ENCODE measurements around the gene DICER1.

Gene DICER1

DNA sequence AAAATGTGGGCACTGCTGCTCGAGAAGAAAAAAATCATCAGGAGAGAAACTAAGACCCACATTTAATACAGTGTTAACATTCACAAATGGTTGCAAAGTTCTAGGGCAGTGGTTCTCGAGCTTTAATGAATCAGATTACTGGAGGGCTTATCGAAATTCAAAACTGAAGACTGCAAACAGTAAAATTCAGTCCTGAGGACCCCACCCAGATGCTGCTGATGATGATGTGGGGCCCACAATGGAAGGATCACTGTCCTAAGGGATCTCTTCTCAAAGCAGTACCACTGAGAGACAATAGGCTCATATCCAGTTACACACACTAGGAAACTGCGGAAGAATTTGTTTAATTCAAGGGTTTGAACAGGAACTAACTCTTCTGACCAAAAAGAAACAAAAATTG is 31.4 kb downstream of the DICER1 start:
- no peak for DNase-seq (ENCODE audit: low spot score)

DNA sequence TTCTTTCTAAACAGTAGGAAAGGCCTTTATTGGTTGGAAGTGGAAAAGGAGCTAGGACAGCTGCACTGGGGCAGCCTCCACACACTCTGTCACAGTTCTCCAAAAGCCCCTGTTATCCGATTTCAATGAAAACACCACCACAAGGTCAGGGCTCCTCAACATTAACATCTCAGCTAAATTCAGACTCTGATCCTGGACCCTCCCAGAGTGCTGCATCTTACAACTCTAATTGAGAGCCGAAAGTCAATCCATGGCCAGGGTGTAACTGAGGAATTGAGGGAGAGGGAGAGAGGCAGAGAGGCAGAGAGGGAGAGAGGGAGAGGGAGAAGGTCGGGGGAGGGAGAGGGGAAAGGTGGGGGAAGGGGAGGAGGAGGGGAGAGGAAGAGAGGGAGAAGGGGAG is 32.1 kb downstream of the DICER1 start:
- DNase-seq (ENCODE audit: low spot score) = no peak

DNA sequence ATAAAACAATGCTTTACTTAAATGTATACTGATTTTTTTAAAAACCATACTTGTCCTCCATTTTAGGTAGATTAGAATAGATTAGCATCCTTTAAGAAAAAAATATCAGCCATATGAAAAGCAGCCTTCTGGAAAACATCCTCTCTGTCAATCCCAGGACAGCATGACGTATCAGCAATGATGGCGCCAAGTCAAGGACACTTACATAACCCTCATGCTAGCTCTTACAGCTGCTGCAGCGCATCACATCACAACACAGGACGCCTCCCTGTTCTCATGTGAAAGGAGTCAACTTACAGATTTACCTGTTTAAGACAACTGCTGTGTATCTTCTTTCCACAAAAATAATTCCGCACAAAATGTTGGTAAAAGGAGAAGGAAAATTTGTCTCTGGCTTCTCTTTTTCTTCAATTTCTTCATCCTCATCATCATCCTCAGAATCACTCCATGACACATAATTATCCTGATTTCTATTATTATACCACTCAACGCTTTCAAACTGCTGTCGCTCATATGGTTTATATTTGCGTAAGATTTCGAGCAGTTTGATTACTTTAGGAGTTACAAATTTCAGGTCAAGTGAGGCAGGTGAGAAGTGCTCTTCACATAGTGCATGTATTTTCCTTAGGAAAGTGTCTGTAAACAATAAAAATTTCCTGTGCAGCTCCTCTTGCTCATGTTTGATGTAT is 33.3 kb downstream of the DICER1 start:
- DNase-seq (ENCODE audit: low spot score) = no peak

DNA sequence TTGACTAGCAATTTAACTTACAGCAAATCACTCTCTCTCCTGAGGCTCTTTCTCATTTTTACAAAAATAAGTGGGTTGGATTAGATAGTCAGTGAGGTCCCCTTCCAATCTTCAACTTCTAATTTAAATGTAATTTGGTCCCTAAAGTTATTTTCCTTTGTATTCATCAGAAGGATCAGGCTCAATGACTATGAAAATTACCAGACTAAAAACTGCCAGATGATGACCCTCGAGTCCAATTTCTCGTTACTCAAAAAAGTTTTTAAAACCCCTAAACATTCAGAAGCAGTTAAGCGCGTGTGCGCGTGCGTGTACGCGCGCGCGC is 34.7 kb downstream of the DICER1 start:
- no peak for DNase-seq (ENCODE audit: low spot score)

DNA sequence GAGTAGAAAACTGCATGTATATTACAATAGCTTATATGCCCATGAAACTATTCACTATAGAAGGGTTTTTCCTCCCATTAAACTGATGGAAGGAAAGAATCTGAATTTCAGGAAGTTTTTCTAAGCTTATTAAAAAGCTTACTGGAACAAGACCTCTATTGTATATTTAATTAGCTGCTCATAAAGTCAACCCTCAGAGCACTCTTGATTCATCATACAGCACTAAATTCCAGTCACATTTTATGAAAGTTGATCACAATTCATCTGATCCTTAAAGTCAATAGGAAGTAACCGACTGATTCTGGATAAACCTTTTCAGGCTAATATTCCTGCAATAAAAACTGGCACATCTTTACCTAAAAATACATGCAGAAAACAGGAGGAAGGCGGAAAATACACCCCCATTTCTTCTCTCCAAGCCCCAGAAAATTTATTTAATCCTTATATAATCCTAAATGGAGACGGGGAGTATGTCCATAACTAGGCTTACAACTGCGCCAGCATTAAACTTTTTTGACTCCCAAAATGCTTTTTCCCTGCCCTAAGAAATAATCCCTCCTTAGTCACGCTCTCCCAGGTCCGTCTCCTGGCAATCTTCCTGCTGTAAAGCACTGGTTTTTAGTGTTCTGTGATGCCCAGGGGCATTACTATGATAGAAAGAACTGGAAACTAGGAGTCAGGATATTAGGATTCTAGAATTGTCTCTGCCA is 35.3 kb downstream of the DICER1 start:
- DNase-seq (ENCODE audit: low spot score) = no peak

DNA sequence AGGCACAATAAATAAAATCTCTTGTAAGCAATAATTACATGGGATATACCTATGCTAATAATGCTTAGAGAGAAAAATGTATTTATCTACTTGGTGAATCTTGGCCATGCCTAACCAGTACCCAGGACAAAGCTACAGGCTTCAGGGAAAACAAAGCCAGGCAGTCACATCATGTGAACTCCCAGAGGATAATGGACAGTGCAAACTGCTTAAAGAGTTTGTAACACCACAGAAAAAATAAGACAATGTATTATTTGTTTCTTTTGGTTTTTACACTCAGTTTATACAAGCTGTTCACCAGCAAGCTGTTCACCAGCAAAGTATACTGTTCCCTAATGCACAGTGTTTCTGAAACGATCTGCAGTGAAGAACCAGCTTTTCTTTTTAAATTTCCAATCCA is 38.0 kb downstream of the DICER1 start:
- no peak for DNase-seq (ENCODE audit: low spot score)

DNA sequence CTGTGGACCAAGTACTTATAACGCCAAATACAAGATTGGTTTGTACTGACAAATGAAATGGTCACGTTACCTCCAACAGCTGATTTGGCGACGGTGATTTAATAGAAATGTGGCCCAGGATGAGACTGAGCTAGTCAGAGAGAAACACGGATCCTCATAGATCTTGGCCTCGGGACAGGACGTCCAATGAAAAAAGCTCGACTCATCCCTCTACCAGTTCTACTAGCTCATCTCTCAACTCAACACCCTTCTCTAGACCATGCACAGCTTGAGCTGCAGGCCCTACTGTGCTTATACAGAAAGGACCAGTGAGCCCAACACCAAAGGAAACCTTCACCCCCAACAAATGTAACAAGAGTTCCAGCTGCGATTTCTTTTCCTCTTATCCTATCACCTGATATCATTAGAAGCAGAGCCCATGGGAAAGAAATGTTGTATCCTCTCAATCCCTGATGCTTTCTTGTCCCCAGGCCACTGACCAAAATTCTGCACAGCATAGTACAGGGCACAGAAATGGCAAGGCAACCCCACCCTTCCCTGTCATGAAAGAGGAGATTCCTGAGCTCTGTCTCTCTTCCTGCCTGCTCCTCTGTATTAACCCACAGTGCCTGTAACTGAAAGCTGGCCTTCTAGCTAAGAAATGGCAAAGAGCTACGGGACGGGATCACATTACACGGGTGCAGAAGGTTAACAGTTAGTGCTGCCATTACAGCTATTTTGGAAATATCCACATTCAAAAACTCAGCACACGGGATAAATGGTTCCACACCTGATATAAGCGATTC is 39.2 kb downstream of the DICER1 start:
- DNase-seq (ENCODE audit: low spot score) = no peak

DNA sequence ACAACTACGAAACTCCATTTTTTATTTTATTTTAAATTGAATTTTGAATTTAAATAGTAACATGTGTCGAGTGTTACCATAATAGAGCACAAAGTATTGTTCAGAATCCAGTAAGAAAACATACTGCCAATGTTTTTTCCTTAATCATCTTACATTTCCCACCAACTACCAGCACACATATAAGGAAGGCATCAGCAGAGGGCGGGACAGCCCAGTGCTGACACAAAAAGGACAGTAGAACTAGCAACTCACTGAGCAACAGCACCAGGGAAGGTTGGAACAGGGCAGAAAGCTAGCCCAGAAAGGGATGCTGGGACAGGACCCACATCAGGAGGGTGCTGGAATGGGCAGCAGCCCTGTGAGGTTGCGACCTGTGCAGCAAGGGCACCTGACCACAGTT is 43.9 kb downstream of the DICER1 start:
- DNase-seq (ENCODE audit: low spot score) = no peak

DNA sequence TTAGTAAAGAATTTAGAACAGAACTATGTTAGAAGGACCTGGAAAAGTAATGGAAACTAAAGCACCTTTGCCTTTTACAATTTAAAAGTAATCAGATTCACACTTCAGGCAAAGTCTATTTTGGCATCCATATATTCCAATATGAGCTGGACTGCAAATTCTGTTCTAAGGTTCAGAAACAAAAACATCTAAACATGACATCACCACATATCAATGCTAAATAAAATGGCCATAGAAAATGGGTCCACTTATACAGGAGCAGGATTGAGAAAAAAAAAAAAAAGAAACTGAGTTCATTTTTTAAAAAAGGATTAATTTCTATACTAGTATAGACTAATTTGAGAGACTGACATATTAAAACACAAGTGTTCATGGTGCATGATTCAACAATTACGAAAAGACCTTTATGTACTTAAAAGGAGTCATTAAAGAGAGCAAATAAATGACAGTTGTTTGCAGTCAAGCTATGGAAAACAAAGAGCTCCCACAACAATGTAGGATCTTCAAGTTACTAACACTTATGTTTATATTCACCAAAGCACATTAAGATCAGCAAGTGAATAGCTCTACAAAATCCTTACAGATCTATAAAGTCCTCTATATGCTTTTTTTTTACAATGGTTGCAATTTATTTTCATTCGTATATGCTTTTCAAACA is 45.7 kb downstream of the DICER1 start:
- no peak for DNase-seq (ENCODE audit: low spot score)

DNA sequence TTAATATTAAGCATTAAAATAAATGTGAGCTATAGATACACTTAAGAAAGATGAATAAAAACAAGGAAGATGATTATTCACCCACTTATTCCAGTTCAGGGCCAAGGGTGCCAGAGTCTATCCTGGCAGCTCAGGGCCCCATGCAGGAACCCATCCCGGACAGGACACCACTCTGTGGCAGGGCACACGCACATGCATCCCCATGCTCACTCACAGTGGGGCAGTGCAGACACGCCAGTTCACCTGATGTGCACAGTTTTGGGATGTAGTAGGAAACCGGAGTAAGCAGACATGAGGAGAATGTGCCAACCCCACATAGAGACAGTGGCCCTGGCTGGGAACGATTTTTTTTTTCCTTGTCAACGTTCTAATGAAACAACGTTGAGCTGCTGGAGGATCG is 47.2 kb downstream of the DICER1 start:
- DNase-seq (ENCODE audit: low spot score) = no peak

DNA sequence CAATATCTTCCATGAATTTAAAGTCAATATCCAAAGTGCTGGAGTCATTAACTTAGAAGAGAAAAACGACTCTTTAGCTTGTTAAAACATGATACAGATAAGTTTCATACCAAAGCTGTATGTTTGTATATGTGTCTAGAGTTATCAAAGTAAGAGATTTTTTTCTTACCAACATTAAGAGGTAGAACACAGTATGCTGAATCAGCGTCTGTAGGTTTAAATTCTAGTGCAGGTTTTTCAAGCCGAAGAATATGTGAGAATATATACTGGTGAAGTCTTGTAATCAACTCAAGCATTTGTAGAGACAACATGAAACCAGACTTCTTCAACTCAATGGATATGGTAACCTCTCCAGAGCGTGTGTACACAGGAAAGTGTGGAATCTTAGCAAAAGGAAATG is 49.6 kb downstream of the DICER1 start:
- DNase-seq (ENCODE audit: low spot score) = no peak

DNA sequence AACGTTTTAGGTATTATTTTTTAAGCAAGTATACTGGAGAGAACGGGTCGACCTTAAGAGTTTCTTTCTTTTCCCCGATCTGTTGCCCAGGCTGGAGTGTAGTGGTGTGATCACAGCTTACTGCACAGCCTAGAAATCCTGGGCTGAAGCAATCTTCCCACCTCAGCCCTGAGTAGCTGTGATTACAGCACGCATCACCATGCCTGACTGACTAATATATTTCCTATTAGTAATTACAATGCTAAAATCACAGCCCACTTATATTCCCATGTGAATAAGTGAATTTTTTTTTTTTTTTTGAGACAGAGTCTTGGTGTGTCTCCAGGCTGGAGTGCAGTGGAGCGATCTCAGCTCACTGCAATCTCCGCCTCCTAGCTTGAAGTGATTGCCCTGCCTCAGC is 50.4 kb downstream of the DICER1 start:
- DNase-seq (ENCODE audit: low spot score) = no peak

DNA sequence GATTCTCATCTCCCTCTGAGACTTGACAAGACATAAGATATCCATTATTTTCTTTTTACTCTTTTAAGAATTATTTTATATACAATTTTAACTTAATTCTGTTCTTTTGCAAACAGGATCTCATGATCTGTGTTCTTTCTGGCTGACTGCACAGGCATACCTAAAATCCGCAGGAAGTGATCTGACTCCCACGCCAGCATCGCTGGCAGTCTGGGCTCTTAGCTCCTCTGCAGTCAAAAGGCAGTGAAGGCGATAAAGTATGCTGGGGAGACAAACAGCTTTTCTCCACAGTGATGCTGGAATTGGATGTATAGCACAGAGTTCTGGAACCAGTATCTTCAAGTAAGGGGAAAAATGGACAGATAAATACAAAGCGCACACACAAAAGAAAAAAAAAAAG is 52.4 kb downstream of the DICER1 start:
- DNase-seq (ENCODE audit: low spot score) = no peak

DNA sequence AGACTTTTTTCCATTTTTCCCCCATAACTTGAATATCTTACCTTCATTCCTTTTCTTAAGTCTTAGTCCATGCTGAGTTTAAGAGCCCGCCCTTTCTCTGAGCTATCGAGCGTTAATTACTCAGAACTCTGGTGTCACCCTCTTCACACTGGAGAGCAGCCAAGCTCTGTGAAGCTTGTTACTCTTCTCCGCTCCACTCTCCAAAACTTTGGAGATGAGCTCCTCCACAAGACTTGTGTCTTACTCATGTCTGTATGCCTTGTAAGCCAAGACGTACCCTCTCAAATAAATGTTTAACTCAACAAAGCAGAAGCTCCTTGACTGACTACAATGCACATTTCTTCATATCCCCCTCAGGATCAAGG is 54.7 kb downstream of the DICER1 start:
- no peak for DNase-seq (ENCODE audit: low spot score)

DNA sequence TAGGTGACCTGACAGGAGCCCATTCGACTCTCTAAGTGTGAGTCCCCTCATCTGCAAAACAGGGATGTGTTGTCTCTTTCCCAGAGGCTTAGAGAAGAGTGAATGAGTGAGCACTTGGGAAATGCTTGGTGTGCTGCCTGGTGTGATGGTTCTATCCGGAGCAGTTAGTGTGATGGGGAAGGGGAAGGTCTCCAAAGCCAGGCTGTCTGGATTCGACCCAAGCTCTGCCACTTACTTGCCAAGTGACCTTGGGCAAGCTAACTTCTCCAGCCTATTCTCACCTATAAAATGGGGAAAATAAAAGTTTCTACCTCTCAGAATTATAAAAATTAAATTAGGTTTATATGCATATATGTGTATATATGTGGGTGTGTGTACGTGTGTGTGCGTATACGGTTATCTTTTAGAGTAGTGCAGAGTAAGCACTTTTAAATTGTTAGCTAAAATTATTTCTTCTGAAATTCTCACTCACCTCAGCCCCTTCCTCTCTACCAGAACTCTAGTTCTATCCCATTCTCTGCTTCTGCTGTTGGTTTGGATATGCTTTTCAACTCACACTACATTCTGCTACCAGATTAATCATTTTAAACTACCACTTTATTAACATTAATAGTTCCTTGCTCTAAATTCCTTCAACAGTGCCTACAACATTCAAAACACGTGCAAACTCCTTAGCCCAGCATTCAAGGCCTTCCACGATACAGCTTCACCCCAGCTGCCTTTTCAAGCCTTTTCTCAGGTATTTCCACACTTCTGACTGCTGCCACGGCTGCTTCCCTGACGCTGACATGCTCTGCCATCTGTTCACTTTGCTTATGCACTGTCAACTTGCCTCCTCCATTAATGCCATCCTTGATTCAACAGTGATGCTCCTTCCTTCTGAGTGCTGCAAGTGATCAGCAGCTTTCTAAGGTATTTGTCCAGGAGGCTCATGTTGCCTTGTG is 55.3 kb downstream of the DICER1 start:
- DNase-seq (ENCODE audit: low spot score) = no peak

DNA sequence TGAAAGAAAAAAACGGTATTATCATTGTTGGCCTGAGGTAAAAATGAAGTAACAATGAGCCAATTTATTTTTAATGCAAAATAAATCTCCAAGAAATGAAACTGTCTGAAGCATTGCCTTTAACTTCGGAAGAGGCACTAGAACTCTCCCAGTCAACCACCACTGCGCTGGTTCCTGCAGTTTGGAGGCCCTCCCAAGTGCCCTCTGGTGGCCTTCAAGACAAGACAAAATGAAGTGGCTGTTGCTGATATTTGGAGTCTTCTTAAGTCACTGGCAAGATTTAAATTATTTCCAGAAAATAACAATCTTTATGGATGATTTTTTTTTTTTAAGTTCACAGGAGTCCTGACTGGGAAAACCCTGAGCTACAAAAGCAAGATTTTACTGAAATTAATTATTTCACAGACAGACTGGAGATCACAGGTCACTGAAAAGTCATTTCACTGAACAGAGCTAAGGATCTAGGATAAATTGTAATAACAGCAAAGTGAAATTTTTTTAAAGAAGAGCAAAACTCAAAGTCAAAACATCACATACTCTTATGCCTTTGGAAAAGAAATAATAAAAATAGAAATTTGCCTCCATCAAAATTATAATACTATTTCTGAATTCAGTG is 58.2 kb downstream of the DICER1 start:
- peak; percentile 30 for DNase-seq (ENCODE audit: low spot score)

DNA sequence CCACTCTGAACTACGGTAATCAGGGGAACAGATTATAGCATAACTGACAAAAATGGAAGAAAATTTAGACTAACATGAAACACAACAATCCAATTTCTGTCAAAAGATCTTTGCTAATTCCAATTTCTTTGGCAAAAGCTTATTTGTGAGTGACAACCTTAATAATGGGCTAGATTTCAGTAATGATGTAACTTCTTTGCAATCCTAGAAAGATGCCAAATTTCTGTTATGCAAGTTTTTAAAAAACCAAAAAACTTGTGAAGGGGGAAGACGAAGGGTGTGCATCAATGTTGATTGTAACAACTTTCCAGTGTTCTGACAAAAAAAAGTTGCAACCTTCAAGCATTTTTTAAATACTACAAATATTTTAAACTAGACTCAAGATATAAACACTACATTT is 59.9 kb downstream of the DICER1 start:
- no peak for DNase-seq (ENCODE audit: low spot score)

DNA sequence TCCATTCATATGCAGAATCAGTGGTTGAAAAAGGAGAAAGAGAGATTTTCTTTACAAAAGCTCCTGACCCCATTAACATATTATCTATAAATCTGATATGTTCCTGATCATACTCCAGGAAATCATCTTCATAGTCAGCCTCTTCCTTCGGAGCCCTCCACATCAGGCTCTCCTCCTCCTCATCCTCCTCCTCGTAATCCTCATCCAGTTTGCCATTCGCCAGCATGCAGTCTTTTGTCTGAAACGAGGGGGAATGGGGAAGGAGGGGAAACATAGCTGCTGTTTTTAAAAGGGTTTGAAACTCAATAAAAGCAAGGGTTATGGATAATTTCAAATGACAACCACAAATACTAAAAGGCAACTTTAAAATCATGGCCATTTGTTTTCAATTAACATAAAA is 60.9 kb downstream of the DICER1 start:
- no peak for DNase-seq (ENCODE audit: low spot score)

DNA sequence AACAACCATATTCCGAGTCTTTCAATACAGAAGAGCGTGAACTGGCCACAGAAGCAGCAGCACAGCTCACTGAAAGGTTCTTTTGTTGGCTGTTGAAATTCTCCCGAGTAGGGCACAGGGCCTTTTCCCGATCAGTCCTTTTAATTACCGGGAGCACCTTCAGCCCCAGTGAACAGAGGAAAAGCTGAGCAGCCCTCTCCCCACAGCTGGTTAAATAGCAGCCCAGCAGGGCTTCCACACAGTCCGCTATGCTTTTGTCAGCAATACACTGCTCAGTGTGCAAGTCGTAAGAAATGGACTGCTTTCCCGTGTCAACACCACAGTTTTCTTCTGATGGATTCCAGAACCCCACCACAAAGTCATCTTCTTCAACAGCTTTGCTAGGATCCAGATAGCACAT is 61.3 kb downstream of the DICER1 start:
- DNase-seq (ENCODE audit: low spot score) = no peak

DNA sequence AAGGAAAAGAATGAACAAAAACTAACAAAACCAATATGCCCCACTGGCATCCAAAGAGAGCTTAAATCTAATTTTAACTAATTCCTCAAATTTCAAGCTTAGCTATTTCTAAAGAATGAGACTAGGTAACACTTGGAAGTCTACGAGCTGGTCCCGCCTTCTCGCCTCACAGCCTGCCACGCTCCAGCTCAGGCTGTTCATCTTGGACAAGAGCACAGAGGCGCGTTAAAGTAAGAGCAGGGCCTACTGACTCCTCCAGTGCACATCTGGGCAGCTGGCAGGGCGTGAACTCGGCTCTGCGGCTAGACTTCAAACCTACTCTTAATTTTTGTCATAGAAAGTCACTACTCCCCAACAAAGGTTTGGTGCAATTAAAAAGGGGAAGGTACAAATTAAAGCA is 64.6 kb downstream of the DICER1 start:
- no peak for DNase-seq (ENCODE audit: low spot score)

DNA sequence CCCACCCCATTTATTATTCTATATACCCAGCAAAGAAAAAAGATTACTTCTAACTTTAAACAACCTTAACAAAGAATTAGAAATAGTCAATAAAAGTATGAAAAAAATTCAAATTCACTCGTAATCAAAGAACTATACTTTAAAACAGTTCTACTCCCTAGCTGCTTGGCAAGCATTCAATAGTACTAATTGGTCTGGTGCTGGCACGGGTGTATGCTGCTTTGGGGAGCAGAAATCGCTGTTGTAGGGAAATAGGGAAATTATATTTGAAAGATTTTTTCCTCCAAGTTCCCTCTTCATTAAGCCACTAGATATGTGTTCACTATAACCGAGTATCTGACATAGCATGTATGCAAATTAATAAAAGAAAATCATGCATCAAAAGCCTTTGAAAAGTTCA is 65.7 kb downstream of the DICER1 start:
- DNase-seq (ENCODE audit: low spot score) = no peak
